ENCODE measurements around the gene NPY2R.

The NPY2R gene

GRCh38 chr4:155263480-155263879, 55.0 kb downstream of the NPY2R start:
- no peak for TF ChIP-seq ZBTB6 (tag by site-specific recombination; IDR thresholded peaks at IDR 0.05)
- TF ChIP-seq GLIS1 (tag by site-specific recombination; IDR thresholded peaks at IDR 0.05), result no peak
- no peak for TF ChIP-seq ZNF558 (tag by site-specific recombination; IDR thresholded peaks at IDR 0.05)
- TF ChIP-seq ZNF514 (tag by site-specific recombination; IDR thresholded peaks at IDR 0.05), result no peak
- Histone ChIP-seq H3K27ac (ENCODE audit: extremely low read depth, low read depth, low read length) (no peak overlapping the region), H3K9me3 (ENCODE audit: control insufficient read depth, insufficient read depth, low read depth, low read length) (no peaks in the 10 kb centered on the region; the same call in 1 of the 2 replicates), H3K4me1 (ENCODE audit: control insufficient read depth, insufficient read depth, low read length) (no peaks in the 10 kb centered on the region), H3K4me3 (ENCODE audit: low read depth, low read length) (no peak overlapping the region), H3K36me3 (ENCODE audit: control insufficient read depth in 2 of 2, insufficient read depth in 1 of 2, low read length in 2 of 2) (no peaks in the 10 kb centered on the region)
- CTCF ChIA-PET, result no interaction called here
- POLR2A ChIA-PET, result no interaction called here

DNA sequence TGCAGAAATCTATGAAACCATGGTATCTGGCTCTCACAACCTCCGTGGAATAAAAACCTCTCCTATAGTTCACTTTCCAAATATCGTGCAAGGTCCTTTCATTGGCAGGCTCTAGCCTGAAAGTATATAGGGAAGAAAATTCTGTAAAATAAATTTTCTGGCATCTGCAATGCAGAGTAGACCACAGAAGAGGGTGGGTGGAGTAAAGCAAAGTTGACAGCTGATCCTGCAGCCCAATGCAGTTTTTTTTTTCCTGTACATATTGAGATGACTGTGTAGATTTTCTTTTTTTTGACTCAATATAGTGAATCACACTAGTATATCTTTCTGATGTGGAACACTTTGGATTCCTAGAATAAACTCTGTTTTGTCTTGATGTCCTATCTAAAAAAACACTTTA, 56.7 kb downstream of the NPY2R start:
- H3K4me1 ChIP-seq (ENCODE audit: control insufficient read depth, insufficient read depth, low read length), result no peaks in the 10 kb centered on the region
- H3K9me3 ChIP-seq (ENCODE audit: control insufficient read depth, insufficient read depth, low read depth, low read length), result no peaks in the 10 kb centered on the region; the same call in 1 of the 2 replicates
- POLR2A ChIA-PET, result no interaction called here
- H3K27ac ChIP-seq (ENCODE audit: extremely low read depth, low read depth, low read length), result no peak overlapping the region
- CTCF ChIA-PET, result interaction anchor here (0.9 kb wide), 1 partner anchor 240 kb away, joined by 5 read pairs; no protein-coding TSS in a partner anchor
- TF ChIP-seq ZNF248 (tag by site-specific recombination; IDR thresholded peaks at IDR 0.05) (no peak), ZNF354C (tag by site-specific recombination; IDR thresholded peaks at IDR 0.05; ENCODE audit: borderline replicate concordance, low read depth) (no peak), ZNF266 (tag by site-specific recombination; IDR thresholded peaks at IDR 0.05; ENCODE audit: low read depth) (no peak), ZNF24 (tag by site-specific recombination; IDR thresholded peaks at IDR 0.05) (no peak), ZNF48 (tag by site-specific recombination; IDR thresholded peaks at IDR 0.05) (no peak), ZNF658 (tag by site-specific recombination; IDR thresholded peaks at IDR 0.05) (no peak), ZNF549 (tag by site-specific recombination; IDR thresholded peaks at IDR 0.05) (no peak), ZNF548 (tag by site-specific recombination; IDR thresholded peaks at IDR 0.05) (no peak), HOXA7 (CRISPR knock-in tag; IDR thresholded peaks at IDR 0.05; ENCODE audit: borderline replicate concordance) (no peak), ZNF366 (tag by site-specific recombination; conservative IDR thresholded peaks at IDR 0.05) (no peak), SCRT2 (tag by site-specific recombination; IDR thresholded peaks at IDR 0.05) (no peak), ZNF585B (tag by site-specific recombination; IDR thresholded peaks at IDR 0.05) (no peak), PRDM1 (tag by site-specific recombination; IDR thresholded peaks at IDR 0.05) (no peak), ZNF335 (tag by site-specific recombination; conservative IDR thresholded peaks at IDR 0.05) (no peak), ZNF624 (tag by site-specific recombination; IDR thresholded peaks at IDR 0.05) (no peak)
- TF ChIP-seq, protein P1, sequence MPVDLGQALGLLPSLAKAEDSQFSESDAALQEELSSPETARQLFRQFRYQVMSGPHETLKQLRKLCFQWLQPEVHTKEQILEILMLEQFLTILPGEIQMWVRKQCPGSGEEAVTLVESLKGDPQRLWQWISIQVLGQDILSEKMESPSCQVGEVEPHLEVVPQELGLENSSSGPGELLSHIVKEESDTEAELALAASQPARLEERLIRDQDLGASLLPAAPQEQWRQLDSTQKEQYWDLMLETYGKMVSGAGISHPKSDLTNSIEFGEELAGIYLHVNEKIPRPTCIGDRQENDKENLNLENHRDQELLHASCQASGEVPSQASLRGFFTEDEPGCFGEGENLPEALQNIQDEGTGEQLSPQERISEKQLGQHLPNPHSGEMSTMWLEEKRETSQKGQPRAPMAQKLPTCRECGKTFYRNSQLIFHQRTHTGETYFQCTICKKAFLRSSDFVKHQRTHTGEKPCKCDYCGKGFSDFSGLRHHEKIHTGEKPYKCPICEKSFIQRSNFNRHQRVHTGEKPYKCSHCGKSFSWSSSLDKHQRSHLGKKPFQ (tag by site-specific recombination; IDR thresholded peaks at IDR 0.05), result no peak
- TF ChIP-seq, protein P2, sequence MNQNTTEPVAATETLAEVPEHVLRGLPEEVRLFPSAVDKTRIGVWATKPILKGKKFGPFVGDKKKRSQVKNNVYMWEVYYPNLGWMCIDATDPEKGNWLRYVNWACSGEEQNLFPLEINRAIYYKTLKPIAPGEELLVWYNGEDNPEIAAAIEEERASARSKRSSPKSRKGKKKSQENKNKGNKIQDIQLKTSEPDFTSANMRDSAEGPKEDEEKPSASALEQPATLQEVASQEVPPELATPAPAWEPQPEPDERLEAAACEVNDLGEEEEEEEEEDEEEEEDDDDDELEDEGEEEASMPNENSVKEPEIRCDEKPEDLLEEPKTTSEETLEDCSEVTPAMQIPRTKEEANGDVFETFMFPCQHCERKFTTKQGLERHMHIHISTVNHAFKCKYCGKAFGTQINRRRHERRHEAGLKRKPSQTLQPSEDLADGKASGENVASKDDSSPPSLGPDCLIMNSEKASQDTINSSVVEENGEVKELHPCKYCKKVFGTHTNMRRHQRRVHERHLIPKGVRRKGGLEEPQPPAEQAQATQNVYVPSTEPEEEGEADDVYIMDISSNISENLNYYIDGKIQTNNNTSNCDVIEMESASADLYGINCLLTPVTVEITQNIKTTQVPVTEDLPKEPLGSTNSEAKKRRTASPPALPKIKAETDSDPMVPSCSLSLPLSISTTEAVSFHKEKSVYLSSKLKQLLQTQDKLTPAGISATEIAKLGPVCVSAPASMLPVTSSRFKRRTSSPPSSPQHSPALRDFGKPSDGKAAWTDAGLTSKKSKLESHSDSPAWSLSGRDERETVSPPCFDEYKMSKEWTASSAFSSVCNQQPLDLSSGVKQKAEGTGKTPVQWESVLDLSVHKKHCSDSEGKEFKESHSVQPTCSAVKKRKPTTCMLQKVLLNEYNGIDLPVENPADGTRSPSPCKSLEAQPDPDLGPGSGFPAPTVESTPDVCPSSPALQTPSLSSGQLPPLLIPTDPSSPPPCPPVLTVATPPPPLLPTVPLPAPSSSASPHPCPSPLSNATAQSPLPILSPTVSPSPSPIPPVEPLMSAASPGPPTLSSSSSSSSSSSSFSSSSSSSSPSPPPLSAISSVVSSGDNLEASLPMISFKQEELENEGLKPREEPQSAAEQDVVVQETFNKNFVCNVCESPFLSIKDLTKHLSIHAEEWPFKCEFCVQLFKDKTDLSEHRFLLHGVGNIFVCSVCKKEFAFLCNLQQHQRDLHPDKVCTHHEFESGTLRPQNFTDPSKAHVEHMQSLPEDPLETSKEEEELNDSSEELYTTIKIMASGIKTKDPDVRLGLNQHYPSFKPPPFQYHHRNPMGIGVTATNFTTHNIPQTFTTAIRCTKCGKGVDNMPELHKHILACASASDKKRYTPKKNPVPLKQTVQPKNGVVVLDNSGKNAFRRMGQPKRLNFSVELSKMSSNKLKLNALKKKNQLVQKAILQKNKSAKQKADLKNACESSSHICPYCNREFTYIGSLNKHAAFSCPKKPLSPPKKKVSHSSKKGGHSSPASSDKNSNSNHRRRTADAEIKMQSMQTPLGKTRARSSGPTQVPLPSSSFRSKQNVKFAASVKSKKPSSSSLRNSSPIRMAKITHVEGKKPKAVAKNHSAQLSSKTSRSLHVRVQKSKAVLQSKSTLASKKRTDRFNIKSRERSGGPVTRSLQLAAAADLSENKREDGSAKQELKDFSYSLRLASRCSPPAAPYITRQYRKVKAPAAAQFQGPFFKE (tag by site-specific recombination; IDR thresholded peaks at IDR 0.05; ENCODE audit: borderline replicate concordance), result no peak
- TF ChIP-seq, protein P3, sequence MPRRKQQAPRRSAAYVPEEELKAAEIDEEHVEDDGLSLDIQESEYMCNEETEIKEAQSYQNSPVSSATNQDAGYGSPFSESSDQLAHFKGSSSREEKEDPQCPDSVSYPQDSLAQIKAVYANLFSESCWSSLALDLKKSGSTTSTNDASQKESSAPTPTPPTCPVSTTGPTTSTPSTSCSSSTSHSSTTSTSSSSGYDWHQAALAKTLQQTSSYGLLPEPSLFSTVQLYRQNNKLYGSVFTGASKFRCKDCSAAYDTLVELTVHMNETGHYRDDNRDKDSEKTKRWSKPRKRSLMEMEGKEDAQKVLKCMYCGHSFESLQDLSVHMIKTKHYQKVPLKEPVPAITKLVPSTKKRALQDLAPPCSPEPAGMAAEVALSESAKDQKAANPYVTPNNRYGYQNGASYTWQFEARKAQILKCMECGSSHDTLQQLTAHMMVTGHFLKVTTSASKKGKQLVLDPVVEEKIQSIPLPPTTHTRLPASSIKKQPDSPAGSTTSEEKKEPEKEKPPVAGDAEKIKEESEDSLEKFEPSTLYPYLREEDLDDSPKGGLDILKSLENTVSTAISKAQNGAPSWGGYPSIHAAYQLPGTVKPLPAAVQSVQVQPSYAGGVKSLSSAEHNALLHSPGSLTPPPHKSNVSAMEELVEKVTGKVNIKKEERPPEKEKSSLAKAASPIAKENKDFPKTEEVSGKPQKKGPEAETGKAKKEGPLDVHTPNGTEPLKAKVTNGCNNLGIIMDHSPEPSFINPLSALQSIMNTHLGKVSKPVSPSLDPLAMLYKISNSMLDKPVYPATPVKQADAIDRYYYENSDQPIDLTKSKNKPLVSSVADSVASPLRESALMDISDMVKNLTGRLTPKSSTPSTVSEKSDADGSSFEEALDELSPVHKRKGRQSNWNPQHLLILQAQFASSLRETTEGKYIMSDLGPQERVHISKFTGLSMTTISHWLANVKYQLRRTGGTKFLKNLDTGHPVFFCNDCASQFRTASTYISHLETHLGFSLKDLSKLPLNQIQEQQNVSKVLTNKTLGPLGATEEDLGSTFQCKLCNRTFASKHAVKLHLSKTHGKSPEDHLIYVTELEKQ (tag by site-specific recombination; IDR thresholded peaks at IDR 0.05; ENCODE audit: borderline replicate concordance), result no peak
- no peak overlapping the region for H3K4me3 ChIP-seq (ENCODE audit: low read depth, low read length)
- no peaks in the 10 kb centered on the region for H3K36me3 ChIP-seq (ENCODE audit: control insufficient read depth in 2 of 2, insufficient read depth in 1 of 2, low read length in 2 of 2)
